GM18505 (cell line): ENCODE measurements around the gene DNMT3A.

Source experiments
- ATAC-seq: cut with Tn5 transposase; IDR thresholded peaks from one replicate; pipeline ENCODE4 v1.9.1; 2021; ENCODE audit not compliant: unreplicated experiment
- POLR2A ChIP-seq: IDR thresholded peaks from 4 replicates; pipeline ENCODE4 v1.6.1; 2011; ENCODE audit warnings: borderline replicate concordance; ENCODE audit not compliant: insufficient read depth, insufficient read length; ENCODE audit errors: extremely low read depth

Gene DNMT3A

GRCh38 chr2:25293958-25294562, 47.7 kb downstream of the DNMT3A start:
- peak; percentile 7 for ATAC-seq
- TF ChIP-seq POLR2A: no peak

DNA sequence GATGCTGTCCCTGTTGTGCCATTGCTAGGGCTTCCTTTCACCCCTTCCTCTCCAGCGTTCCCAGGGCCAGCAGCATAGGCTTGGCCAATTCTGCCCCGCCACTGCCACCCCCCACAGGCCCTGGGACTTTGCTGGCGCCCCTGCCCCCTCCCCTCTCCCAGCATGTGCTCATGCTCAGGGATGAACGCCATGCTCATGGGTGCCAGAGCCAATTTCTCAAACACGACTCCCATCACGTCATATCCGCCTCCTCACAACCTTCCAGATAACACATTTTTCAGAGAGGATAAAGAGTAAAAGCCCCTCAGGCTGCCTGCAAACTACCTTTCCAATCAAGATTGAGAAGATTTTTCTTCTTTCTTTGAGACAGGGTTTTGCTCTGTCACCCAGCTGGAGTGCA, 48.6 kb downstream of the DNMT3A start:
- no peak for ATAC-seq
- TF ChIP-seq POLR2A: no peak

- ATAC-seq: no peak
- no peak for TF ChIP-seq POLR2A
Observed at GRCh38 chr2:25292408-25292807, 49.3 kb downstream of the DNMT3A start.

GRCh38 chr2:25290811-25291495, 50.8 kb downstream of the DNMT3A start:
- ATAC-seq: no peak
- TF ChIP-seq POLR2A: no peak

- no peak for TF ChIP-seq POLR2A
- no peak for ATAC-seq
Observed at GRCh38 chr2:25286723-25287483, 54.8 kb downstream of the DNMT3A start.

GRCh38 chr2:25286025-25286400, 55.7 kb downstream of the DNMT3A start:
- ATAC-seq: no peak
- peak; percentile 51 for TF ChIP-seq POLR2A

GRCh38 chr2:25285265-25286024, 56.3 kb downstream of the DNMT3A start:
- ATAC-seq: no peak
- no peak for TF ChIP-seq POLR2A

- no peak for ATAC-seq
- no peak for TF ChIP-seq POLR2A
Observed at GRCh38 chr2:25284756-25285155, 57.0 kb downstream of the DNMT3A start.

DNA sequence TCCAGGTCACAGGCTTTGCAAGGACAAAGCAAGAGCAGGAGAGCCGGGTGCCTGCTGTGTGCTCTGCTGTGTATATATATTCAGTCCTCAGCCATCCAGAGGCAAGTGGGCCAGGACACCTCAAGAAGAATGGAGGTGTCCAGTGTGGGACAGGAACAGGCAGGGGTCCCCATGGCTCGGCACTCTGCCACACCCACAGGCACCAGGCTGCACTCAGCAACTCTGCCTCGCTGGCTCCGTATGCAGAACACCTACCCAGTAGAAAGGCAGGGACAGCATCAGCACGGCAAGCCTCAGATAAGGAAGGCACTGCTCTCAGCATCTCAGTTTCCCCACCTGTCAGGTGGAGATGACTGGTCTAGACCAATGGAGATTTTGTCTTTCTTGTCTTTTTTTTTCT, 57.8 kb downstream of the DNMT3A start:
- no peak for TF ChIP-seq POLR2A
- ATAC-seq: no peak

DNA sequence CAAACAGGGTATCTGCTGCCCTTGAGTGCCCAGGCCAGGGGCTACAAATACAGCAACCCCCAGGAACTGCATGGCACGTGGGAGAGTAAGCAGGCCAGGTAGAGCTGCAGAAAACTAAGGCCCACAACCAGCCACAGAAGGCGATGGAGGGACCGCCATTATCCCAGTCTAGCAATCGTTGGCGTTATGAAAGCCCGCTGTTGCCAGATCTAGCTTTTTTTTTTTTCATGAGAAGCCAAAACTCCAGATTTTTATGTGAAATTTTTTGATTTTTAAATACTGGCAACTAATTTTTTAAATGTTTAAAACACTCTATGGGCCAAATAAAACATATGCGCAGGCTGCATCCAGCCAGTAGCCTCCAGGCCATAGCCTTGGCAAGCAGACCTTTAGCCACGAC, 59.8 kb downstream of the DNMT3A start:
- ATAC-seq: no peak
- TF ChIP-seq POLR2A: no peak

- no peak for ATAC-seq
Observed at GRCh38 chr2:25281522-25281921, 60.2 kb downstream of the DNMT3A start.

GRCh38 chr2:25280051-25280687, 61.6 kb downstream of the DNMT3A start:
- no peak for ATAC-seq
- TF ChIP-seq POLR2A: no peak

More at GRCh38 chr2:25281522-25281921, 60.2 kb downstream of the DNMT3A start:
- TF ChIP-seq POLR2A: no peak
